Measurements from ENCODE around the gene CLCN1. TPM values are rescaled to one million over a fixed set of nuclear protein-coding genes. Genes with fewer than 3 reads are reported as not detected.

CLCN1 gene
- total RNA-seq, 2 experiments from 2014 or later: not detected

DNA sequence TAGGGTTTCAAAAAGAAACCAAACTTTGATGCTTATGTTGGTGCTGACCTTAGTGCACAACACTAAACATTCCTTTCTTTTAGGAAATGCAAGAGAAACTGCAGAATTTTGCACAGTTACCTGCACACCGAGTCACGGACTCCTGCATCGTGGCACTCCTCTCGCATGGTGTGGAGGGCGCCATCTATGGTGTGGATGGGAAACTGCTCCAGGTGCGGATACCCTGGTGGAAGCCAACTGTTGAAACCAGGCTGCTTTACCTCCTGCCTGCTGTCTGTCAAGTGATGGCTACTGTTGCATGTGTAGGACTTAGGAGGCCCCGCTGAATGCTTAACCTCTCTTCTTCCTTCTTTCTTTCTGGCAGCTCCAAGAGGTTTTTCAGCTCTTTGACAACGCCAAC is 16.1 kb upstream of the CLCN1 start:
- H3K36me3 ChIP-seq (ENCODE audit: insufficient read depth, low read length): peaks cover 97% of the 10 kb centered on the region
- peak; percentile 55 for DNase-seq (ENCODE audit: low spot score)
- H3K4me3 ChIP-seq (ENCODE audit: low read depth, low read length, poor library complexity, severe bottlenecking): no peak overlapping the region
- ChIA-PET CTCF (ENCODE audit: unreplicated experiment) (interaction anchor here (0.6 to 1.2 kb wide), 6 partner anchors 9 to 59 kb away, joined by 3 to 5 read pairs (median 3); no protein-coding TSS in a partner anchor), POLR2A (interaction anchor here (0.7 to 2.3 kb wide), 6 partner anchors 9 to 19 kb away, joined by 3 to 15 read pairs (median 4); partner anchors contain the start of gene CASP2)
- TF ChIP-seq, protein P1, sequence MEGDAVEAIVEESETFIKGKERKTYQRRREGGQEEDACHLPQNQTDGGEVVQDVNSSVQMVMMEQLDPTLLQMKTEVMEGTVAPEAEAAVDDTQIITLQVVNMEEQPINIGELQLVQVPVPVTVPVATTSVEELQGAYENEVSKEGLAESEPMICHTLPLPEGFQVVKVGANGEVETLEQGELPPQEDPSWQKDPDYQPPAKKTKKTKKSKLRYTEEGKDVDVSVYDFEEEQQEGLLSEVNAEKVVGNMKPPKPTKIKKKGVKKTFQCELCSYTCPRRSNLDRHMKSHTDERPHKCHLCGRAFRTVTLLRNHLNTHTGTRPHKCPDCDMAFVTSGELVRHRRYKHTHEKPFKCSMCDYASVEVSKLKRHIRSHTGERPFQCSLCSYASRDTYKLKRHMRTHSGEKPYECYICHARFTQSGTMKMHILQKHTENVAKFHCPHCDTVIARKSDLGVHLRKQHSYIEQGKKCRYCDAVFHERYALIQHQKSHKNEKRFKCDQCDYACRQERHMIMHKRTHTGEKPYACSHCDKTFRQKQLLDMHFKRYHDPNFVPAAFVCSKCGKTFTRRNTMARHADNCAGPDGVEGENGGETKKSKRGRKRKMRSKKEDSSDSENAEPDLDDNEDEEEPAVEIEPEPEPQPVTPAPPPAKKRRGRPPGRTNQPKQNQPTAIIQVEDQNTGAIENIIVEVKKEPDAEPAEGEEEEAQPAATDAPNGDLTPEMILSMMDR (conservative IDR thresholded peaks at IDR 0.05; ENCODE audit: low read length): peak; percentile 87
- TF ChIP-seq EZH2phosphoT487 (IDR thresholded peaks at IDR 0.05; ENCODE audit: borderline replicate concordance, low read depth, low read length): no peak
- H3K79me2 ChIP-seq (ENCODE audit: insufficient read depth, low read depth, low read length): peaks cover 6% of the 10 kb centered on the region; the same call in 1 of the 2 replicates
- H3K27ac ChIP-seq (ENCODE audit: low read depth, low read length, poor library complexity, severe bottlenecking): no peak overlapping the region
- H3K9me3 ChIP-seq (ENCODE audit: low read length): no peaks in the 10 kb centered on the region
- H3K4me2 ChIP-seq (ENCODE audit: low read length): no peak overlapping the region
- no TSS peak for BruUV-seq (replicated peaks)
- peaks cover 14% of the 10 kb centered on the region for H3K4me1 ChIP-seq (ENCODE audit: insufficient read depth, low read length, poor library complexity, severe bottlenecking)
- no peaks in the 10 kb centered on the region for H3K9me2 ChIP-seq (ENCODE audit: insufficient read depth, low read length)
- peaks cover 5% of the 10 kb centered on the region; the same call in 1 of the 2 replicates for H4K20me1 ChIP-seq (ENCODE audit: insufficient read depth, low read length)
- no peak overlapping the region for H2AFZ ChIP-seq (ENCODE audit: low read length)
- intact Hi-C loops (cut with micrococcal nuclease; ENCODE audit: unreplicated experiment): no loop called here

GRCh38 chr7:143300959-143301935 is 14.7 kb upstream of the CLCN1 start:
- H3K36me3 ChIP-seq (ENCODE audit: insufficient read depth, low read length): peaks cover 97% of the 10 kb centered on the region
- no peak overlapping the region for H3K4me3 ChIP-seq (ENCODE audit: low read depth, low read length, poor library complexity, severe bottlenecking)
- H3K9me3 ChIP-seq (ENCODE audit: low read length): no peaks in the 10 kb centered on the region
- H3K27ac ChIP-seq (ENCODE audit: low read depth, low read length, poor library complexity, severe bottlenecking): no peak overlapping the region
- DNase-seq (ENCODE audit: low spot score): no peak
- no peak overlapping the region for H2AFZ ChIP-seq (ENCODE audit: low read length)
- no TSS peak for BruUV-seq (replicated peaks)
- CTCF ChIA-PET (ENCODE audit: unreplicated experiment): no interaction called here
- peaks cover 12% of the 10 kb centered on the region; the same call in 1 of the 2 replicates for H4K20me1 ChIP-seq (ENCODE audit: insufficient read depth, low read length)
- TF ChIP-seq EZH2phosphoT487 (IDR thresholded peaks at IDR 0.05; ENCODE audit: borderline replicate concordance, low read depth, low read length): no peak
- TF ChIP-seq, protein P1 (conservative IDR thresholded peaks at IDR 0.05; ENCODE audit: low read length): no peak
- no peaks in the 10 kb centered on the region for H3K9me2 ChIP-seq (ENCODE audit: insufficient read depth, low read length)
- POLR2A ChIA-PET: interaction anchor here (0.5 to 2.3 kb wide), 4 partner anchors 8 to 1526 kb away, joined by 3 to 15 read pairs (median 3); no protein-coding TSS in a partner anchor
- peaks cover 7% of the 10 kb centered on the region for H3K4me1 ChIP-seq (ENCODE audit: insufficient read depth, low read length, poor library complexity, severe bottlenecking)
- intact Hi-C loops (cut with micrococcal nuclease; ENCODE audit: unreplicated experiment): no loop called here
- H3K4me2 ChIP-seq (ENCODE audit: low read length): no peak overlapping the region
- peaks cover 6% of the 10 kb centered on the region; the same call in 1 of the 2 replicates for H3K79me2 ChIP-seq (ENCODE audit: insufficient read depth, low read depth, low read length)

Measured in OCI-LY7 (cell line).